ENCODE measurements around the gene RPRML. TPM values are rescaled to one million over a fixed set of nuclear protein-coding genes. Genes with fewer than 3 reads are reported as not detected.

RPRML gene
- total RNA-seq, 6 experiments from 2014 or later = not detected

GRCh38 chr17:46974086-46974485 lies 5.0 kb downstream of the RPRML start:
- H3K4me3 Mint-ChIP-seq = no peak overlapping the region
- no peaks in the 10 kb centered on the region for H3K36me3 Mint-ChIP-seq (ENCODE audit: low read depth)
- no peaks in the 10 kb centered on the region for H3K9me3 Mint-ChIP-seq
- no peak overlapping the region for H3K27ac Mint-ChIP-seq
- no peak for TF ChIP-seq CTCF (IDR thresholded peaks at IDR 0.05)
- peaks cover 47% of the 10 kb centered on the region for H3K27me3 Mint-ChIP-seq (ENCODE audit: insufficient read depth)
- DNase-seq = no peak
- H3K4me1 Mint-ChIP-seq (ENCODE audit: low read depth) = peaks cover 11% of the 10 kb centered on the region; the same call in 1 of the 2 replicates

- no peak overlapping the region for H3K27ac Mint-ChIP-seq
- peaks cover 48% of the 10 kb centered on the region for H3K27me3 Mint-ChIP-seq (ENCODE audit: insufficient read depth)
- H3K4me3 Mint-ChIP-seq = no peak overlapping the region
- TF ChIP-seq CTCF (IDR thresholded peaks at IDR 0.05) = no peak
- no peaks in the 10 kb centered on the region for H3K9me3 Mint-ChIP-seq
- no peaks in the 10 kb centered on the region for H3K36me3 Mint-ChIP-seq (ENCODE audit: low read depth)
- peaks cover 11% of the 10 kb centered on the region for H3K4me1 Mint-ChIP-seq (ENCODE audit: low read depth)
- DNase-seq = no peak
Observed at GRCh38 chr17:46972346-46972745, 6.7 kb downstream of the RPRML start.

- no peaks in the 10 kb centered on the region for H3K36me3 Mint-ChIP-seq (ENCODE audit: low read depth)
- H3K27ac Mint-ChIP-seq = no peak overlapping the region
- DNase-seq = no peak
- no peak overlapping the region for H3K4me3 Mint-ChIP-seq
- H3K27me3 Mint-ChIP-seq (ENCODE audit: insufficient read depth) = peaks cover 46% of the 10 kb centered on the region
- no peaks in the 10 kb centered on the region for H3K9me3 Mint-ChIP-seq
- H3K4me1 Mint-ChIP-seq (ENCODE audit: low read depth) = peaks cover 11% of the 10 kb centered on the region
- no peak for TF ChIP-seq CTCF (IDR thresholded peaks at IDR 0.05)
Observed at GRCh38 chr17:46971647-46972300, 7.3 kb downstream of the RPRML start.

GRCh38 chr17:46968896-46969295 lies 10.2 kb downstream of the RPRML start:
- Mint-ChIP-seq H3K36me3 (ENCODE audit: low read depth) (no peaks in the 10 kb centered on the region), H3K4me3 (no peak overlapping the region), H3K27me3 (ENCODE audit: insufficient read depth) (peaks cover 57% of the 10 kb centered on the region), H3K27ac (no peak overlapping the region), H3K4me1 (ENCODE audit: low read depth) (peaks cover 7% of the 10 kb centered on the region), H3K9me3 (no peaks in the 10 kb centered on the region; the same call in 1 of the 2 replicates)
- no peak for DNase-seq
- no peak for TF ChIP-seq CTCF (IDR thresholded peaks at IDR 0.05)

GRCh38 chr17:46968224-46968834 lies 10.7 kb downstream of the RPRML start:
- Mint-ChIP-seq H3K4me3 (no peak overlapping the region), H3K4me1 (ENCODE audit: low read depth) (peaks cover 7% of the 10 kb centered on the region), H3K9me3 (no peaks in the 10 kb centered on the region; the same call in 1 of the 2 replicates), H3K36me3 (ENCODE audit: low read depth) (no peaks in the 10 kb centered on the region), H3K27ac (no peak overlapping the region), H3K27me3 (ENCODE audit: insufficient read depth) (peaks cover 52% of the 10 kb centered on the region)
- no peak for TF ChIP-seq CTCF (IDR thresholded peaks at IDR 0.05)
- DNase-seq = no peak

All from HFFc6 (cell line).